ENCODE measurements around the gene EXOSC5.

DNA sequence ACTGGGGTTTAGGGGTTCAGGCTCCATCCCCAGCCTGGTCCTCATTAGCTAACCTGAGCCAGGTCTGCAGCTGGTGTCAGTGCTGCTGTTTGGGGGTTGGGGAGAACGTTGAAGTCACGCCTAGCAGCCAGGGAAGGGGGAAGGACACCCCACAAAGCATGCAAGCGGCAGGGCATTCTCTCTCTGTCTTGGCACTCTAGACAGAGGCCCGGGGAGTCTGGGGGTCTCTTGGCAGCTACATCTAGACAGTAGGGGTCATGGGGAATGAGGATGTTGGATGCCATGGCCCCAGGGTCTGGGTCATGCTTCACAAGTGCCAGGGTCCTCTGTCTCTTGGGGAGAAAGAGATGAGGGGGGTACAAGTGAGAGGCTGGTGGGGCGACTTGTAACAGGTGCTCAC lies 48.4 kb upstream of the EXOSC5 start:
- TF ChIP-seq, protein P1, sequence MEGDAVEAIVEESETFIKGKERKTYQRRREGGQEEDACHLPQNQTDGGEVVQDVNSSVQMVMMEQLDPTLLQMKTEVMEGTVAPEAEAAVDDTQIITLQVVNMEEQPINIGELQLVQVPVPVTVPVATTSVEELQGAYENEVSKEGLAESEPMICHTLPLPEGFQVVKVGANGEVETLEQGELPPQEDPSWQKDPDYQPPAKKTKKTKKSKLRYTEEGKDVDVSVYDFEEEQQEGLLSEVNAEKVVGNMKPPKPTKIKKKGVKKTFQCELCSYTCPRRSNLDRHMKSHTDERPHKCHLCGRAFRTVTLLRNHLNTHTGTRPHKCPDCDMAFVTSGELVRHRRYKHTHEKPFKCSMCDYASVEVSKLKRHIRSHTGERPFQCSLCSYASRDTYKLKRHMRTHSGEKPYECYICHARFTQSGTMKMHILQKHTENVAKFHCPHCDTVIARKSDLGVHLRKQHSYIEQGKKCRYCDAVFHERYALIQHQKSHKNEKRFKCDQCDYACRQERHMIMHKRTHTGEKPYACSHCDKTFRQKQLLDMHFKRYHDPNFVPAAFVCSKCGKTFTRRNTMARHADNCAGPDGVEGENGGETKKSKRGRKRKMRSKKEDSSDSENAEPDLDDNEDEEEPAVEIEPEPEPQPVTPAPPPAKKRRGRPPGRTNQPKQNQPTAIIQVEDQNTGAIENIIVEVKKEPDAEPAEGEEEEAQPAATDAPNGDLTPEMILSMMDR (conservative IDR thresholded peaks at IDR 0.05; ENCODE audit: low read length), result no peak
- TF ChIP-seq EZH2phosphoT487 (IDR thresholded peaks at IDR 0.05; ENCODE audit: borderline replicate concordance), result no peak
